Measurements from ENCODE around the gene RETNLB. TPM values are rescaled to one million over a fixed set of nuclear protein-coding genes. Genes with fewer than 3 reads are reported as not detected.

RETNLB gene
- total and polyA plus RNA-seq, 2 of the 4 experiments (the other 2 are of a cell fraction): not detected

DNA sequence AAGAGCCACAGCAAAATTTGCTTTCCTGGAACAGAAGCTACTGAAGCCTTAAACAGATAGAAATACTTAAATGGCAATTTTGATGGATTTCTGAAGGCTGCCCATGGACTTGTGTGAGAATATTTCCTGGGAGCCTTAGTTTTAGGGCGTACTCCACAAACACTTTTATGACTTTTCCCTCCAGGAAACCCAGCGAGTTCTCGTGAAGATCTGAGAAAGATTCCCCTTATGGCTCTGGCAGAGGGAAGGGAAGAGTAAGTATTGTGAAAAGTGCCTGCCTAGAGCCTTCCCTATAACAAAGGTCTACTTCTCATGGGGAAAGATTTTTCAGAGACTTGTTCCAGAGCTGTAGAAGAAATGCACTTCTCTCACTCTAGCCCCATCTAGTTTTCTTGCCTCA, 34.3 kb upstream of the RETNLB start:
- dilution Hi-C loops (cut with HindIII; ENCODE audit: low sequenced_read_pairs, unreplicated experiment) (no loop called here), intact Hi-C loops (cut with micrococcal nuclease) (no loop called here), in situ Hi-C loops (cut with MboI; ENCODE audit: low sequenced_read_pairs) (loop anchor here (25.0 kb wide), 1 partner anchor 96 kb away; no protein-coding TSS in a partner anchor)
- TF ChIP-seq FOS (IDR thresholded peaks at IDR 0.05; ENCODE audit: low read depth, low read length): no peak
- no peak for TF ChIP-seq RCOR1 (IDR thresholded peaks at IDR 0.05; ENCODE audit: insufficient replicate concordance, low read length)
- no peak for TF ChIP-seq SMC3 (IDR thresholded peaks at IDR 0.05; ENCODE audit: low read depth, low read length)
- no peak for TF ChIP-seq RAD21 (IDR thresholded peaks at IDR 0.05; ENCODE audit: low read length)
- TF ChIP-seq NFE2L2 (IDR thresholded peaks at IDR 0.05; ENCODE audit: low read depth, low read length): no peak
- TF ChIP-seq MXI1 (IDR thresholded peaks at IDR 0.05; ENCODE audit: borderline replicate concordance, low read depth, low read length): no peak
- TF ChIP-seq POLR2A (IDR thresholded peaks at IDR 0.05; ENCODE audit: low read depth, low read length): no peak
- TF ChIP-seq, protein P1, sequence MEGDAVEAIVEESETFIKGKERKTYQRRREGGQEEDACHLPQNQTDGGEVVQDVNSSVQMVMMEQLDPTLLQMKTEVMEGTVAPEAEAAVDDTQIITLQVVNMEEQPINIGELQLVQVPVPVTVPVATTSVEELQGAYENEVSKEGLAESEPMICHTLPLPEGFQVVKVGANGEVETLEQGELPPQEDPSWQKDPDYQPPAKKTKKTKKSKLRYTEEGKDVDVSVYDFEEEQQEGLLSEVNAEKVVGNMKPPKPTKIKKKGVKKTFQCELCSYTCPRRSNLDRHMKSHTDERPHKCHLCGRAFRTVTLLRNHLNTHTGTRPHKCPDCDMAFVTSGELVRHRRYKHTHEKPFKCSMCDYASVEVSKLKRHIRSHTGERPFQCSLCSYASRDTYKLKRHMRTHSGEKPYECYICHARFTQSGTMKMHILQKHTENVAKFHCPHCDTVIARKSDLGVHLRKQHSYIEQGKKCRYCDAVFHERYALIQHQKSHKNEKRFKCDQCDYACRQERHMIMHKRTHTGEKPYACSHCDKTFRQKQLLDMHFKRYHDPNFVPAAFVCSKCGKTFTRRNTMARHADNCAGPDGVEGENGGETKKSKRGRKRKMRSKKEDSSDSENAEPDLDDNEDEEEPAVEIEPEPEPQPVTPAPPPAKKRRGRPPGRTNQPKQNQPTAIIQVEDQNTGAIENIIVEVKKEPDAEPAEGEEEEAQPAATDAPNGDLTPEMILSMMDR (conservative IDR thresholded peaks at IDR 0.05; ENCODE audit: low read depth, low read length): no peak
- TF ChIP-seq MAFK (IDR thresholded peaks at IDR 0.05; ENCODE audit: low read depth, low read length): no peak
- TF ChIP-seq RFX5 (IDR thresholded peaks at IDR 0.05; ENCODE audit: low read depth, low read length): no peak
- TF ChIP-seq, protein P2, sequence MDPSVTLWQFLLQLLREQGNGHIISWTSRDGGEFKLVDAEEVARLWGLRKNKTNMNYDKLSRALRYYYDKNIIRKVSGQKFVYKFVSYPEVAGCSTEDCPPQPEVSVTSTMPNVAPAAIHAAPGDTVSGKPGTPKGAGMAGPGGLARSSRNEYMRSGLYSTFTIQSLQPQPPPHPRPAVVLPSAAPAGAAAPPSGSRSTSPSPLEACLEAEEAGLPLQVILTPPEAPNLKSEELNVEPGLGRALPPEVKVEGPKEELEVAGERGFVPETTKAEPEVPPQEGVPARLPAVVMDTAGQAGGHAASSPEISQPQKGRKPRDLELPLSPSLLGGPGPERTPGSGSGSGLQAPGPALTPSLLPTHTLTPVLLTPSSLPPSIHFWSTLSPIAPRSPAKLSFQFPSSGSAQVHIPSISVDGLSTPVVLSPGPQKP (IDR thresholded peaks at IDR 0.05; ENCODE audit: borderline replicate concordance, low read depth, low read length): no peak
- no peak overlapping the region for H3K18ac ChIP-seq (ENCODE audit: low read depth, low read length)
- no peak overlapping the region for H3K27ac ChIP-seq (ENCODE audit: insufficient read depth, low read length)
- H3K9me3 ChIP-seq (ENCODE audit: control insufficient read depth, insufficient read depth, low read length): no peaks in the 10 kb centered on the region
- H3K14ac ChIP-seq (replicated peaks; ENCODE audit: low read depth, low read length): no peak overlapping the region
- no peak overlapping the region for H2BK20ac ChIP-seq (ENCODE audit: low read depth, low read length)
- H2AFZ ChIP-seq (replicated peaks; ENCODE audit: low read length, poor library complexity): no peak overlapping the region
- ChIA-PET CTCF (no interaction called here), POLR2A (ENCODE audit: unreplicated experiment) (no interaction called here)
- no peak overlapping the region for H2AK5ac ChIP-seq (ENCODE audit: low read depth, low read length)
- no peak overlapping the region for H4K91ac ChIP-seq (ENCODE audit: insufficient read depth, low read depth, low read length)
- no peak overlapping the region for H2BK15ac ChIP-seq (ENCODE audit: low read depth, low read length)
- no CpG with 5 or more reads among the region's 3 CpGs for WGBS, 2 experiments (ENCODE audit: extremely low coverage in 2 of 2, insufficient read length in 1 of 2)
- no peak for DNase-seq
- H3K4ac ChIP-seq (ENCODE audit: low read depth, low read length): no peak overlapping the region
- no peak overlapping the region for H2AK9ac ChIP-seq (replicated peaks; ENCODE audit: low read depth, low read length, poor library complexity)
- H3K4me2 ChIP-seq (ENCODE audit: low read depth, low read length): no peak overlapping the region
- H4K5ac ChIP-seq (ENCODE audit: low read depth, low read length): no peak overlapping the region
- no peak overlapping the region for H3K4me3 ChIP-seq (ENCODE audit: insufficient read depth, low read depth, low read length)
- no peaks in the 10 kb centered on the region for H3K36me3 ChIP-seq (ENCODE audit: control insufficient read depth, insufficient read depth, low read length)
- H3K27me3 ChIP-seq (ENCODE audit: control insufficient read depth, insufficient read depth, low read length): no peaks in the 10 kb centered on the region
- no peak overlapping the region for H4K8ac ChIP-seq (ENCODE audit: low read depth in 2 of 2, low read length in 2 of 2)
- no peaks in the 10 kb centered on the region for H4K20me1 ChIP-seq (ENCODE audit: insufficient read depth, low read length)
- H3K9me1 ChIP-seq (ENCODE audit: insufficient read depth, low read length): no peaks in the 10 kb centered on the region
- no peak overlapping the region for H3K23ac ChIP-seq (ENCODE audit: low read depth, low read length)
- H2BK120ac ChIP-seq (ENCODE audit: low read depth, low read length): no peak overlapping the region
- no peak overlapping the region for H3K56ac ChIP-seq (ENCODE audit: extremely low read depth, insufficient read depth, low read length)
- ATAC-seq (ENCODE audit: low read depth): no peak
- H3K79me1 ChIP-seq (ENCODE audit: low read depth in 1 of 2, low read length in 2 of 2): no peaks in the 10 kb centered on the region
- H3K4me1 ChIP-seq (ENCODE audit: control insufficient read depth, insufficient read depth, low read length): no peaks in the 10 kb centered on the region
- BruUV-seq (replicated peaks): no TSS peak
- no peak overlapping the region for H2BK5ac ChIP-seq (ENCODE audit: low read depth, low read length, poor library complexity, severe bottlenecking)
- no peak overlapping the region for H3K9ac ChIP-seq (ENCODE audit: low read depth, low read length)
